Tongue (tissue), 2 donors: ENCODE measurements around the gene STOX1. TPM values are rescaled to one million over a fixed set of nuclear protein-coding genes. Genes with fewer than 3 reads are reported as not detected.
A peak's percentile ranks its signal among the peaks of the same experiment; 100 is the strongest.
"Not testable (repeated sequence)": the region's sequence is repeated elsewhere in the genome, so short reads cannot be mapped to it uniquely, and the experiment has no call there.

Source experiments
- DNase-seq: peaks from one replicate; pipeline ENCODE4 v3.0.0-alpha.2; 2015
- total RNA-seq: library from RNA; depleted of rRNA; stranded (reverse); fragments of >200 nt; gene quantifications from one replicate; pipeline ENCODE4 v1.2.3, GENCODE V29; 2014

Gene STOX1
- total RNA-seq, 1 donor from 2014 or later, result 5.0 TPM

DNA sequence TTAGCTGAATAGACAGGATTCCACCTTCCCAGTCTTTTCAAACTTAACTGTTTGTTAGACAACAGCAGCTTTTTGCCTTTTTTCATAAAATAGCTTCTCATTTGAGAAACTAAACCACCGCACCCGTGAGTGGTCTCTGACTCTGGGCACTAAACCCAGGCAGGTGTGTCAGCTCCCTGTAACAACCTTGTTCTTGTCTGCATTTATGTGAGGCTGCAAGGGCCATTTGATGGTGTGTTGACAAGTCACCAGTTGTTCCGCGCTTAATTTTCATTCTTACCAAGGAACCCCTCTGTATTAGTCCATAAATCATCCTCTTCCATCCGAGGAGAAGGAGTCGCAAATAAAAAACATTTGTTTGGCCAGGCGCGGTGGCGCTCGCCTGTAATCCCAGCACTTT, 1.5 kb downstream of the STOX1 start:
- no peak for DNase-seq

DNA sequence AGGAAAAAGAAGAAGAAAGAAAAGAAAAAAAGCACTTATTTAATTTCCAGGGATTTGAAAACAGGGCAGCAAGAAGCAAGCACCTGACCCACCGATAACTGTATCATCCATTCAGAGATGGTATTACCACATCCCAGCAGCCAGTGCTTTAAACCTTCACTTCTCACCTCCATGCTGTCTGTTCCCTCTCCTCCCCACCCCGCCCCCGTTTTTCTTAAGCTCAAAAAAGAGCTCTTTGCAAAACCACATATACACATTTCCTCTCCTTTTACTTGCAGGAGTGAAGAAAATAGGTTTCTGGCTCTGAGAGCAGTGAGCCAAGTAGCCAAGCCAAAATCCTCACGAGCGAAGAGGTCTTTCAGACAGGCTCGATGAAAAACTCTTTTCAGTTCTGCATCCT, 2.2 kb downstream of the STOX1 start:
- no peak for DNase-seq

DNA sequence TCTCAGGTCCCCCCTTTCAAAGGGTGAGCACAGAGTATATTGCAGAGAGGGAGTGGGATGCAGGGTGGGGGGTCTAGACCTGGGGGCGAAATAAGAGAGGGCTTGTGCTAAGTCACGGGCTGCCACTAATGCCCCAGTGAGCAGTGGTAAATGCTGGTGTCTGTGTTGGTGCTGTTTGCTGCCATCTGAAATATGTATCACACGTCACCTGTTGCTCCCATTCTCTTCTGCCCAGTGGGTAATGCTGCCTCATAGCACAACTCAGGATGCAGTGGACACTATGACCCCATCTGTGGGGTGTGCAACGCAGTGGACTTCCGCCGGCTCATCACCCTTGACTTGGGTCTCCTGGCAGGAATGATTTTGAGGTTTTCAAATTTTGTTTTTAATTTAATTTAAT, 2.6 kb downstream of the STOX1 start:
- DNase-seq, result no peak

DNA sequence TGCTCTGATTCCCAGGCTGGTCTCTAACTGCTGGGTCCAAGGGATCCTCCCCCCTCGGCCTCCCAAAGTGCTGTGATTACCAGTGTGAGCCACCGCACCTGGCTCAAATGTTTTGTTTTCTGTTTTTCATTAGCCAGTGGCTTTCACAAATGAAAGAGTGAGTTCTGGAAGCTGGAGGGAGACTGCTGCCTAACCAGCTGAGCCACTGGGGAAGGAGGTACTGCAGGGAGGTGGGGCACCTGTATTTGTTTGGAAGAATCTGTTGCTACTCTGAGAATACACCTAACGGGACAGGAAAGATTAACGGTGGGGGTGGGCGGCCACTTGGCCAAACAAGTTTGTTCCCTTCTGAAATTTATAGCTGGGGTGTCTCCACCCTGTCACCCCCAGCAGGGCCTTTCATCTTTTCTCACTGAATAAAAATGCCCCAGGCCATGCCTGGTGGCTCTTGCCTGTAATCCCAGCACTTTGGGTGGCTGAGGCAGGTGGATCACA, 4.7 kb downstream of the STOX1 start:
- DNase-seq, result no peak

DNA sequence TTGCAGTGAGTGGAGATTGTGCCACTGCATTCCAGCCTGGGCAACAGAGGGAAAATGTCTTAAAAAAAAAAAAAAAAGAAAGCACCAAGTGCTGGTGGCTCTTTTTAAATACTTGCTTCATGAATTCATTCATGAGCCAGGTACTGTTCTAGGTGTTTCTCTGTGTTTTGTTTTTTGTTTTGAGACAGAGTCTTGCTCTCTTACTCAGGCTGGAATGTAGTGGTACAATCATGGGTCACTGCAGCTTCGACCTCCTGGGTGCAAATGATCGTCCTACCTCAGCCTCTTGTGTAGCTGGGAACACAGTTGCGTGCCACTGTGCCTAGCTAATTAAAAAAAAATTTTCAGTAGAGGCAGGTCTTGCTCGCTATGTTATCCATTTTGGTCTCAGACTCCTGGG, 5.3 kb downstream of the STOX1 start:
- no peak for DNase-seq

DNA sequence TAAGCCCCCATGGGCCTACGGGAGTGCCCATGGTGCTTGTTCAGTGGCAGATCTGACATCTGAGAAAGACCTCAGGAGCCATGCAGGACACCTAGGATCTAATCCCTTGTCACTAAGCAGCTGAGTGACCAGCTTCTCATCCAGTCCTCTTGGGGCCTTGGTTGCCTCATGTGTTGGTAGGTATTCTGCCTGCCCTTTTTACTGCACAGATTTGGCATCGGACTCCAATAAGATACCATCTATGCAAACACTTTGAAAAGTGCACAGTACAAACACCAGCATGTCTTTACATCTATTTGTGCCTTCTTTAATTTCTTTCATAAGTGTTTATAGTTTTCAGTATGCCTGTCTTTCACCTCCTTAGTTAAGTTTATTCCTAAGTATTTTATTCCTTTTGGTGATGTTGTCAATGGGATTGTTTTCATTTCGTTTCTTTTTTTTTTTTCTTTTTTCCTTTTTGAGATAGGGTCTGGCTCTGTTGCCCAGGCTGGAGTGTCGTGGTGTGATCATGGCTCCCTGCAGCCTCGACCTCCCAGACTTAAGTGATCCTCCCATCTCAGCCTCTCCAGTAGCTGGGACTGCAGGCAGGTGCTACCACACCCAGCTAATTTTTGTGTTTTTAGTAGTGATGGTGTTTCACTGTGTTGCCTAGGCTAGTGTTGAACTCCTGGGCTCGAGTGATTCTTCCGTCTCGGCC, 10.4 kb downstream of the STOX1 start:
- DNase-seq, result no peak

DNA sequence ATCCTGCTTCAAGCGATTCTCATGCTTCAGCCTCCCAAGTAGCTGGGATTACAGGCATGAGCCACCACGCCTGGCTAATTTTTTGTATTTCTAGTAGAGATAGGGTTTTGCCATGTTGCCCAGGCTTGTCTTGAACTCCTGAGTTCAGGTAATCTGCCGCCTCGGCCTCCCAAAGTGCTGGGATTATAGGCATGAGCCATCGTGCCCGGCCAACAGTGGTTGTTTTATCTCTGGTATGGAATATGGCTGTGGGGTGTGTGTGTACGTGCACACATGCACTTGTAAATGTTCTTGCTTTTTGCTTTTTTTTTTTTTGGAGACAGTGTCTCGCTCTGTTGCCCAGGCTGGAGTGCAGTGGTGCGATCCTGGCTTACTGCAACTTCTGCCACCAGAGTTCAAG, 13.3 kb downstream of the STOX1 start:
- DNase-seq, result not testable (repeated sequence)

DNA sequence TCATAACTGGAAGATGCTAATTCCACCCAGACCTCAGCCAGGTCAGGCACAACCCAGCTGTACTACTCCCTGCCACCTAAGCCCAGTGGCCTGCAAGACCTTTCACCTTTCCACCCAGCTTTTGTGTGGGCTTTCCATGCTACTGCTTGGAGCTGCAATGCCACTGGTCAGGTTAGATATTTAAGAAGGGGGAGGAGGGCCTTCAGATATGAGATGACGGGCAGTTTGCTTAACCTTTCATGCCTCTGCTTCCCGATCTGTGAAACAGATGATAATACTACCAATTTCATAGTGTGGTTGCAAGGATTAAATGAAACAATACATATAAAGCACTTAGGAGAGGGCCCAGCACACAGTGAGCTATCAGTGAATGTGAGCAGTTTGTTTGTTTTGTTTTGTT, 20.9 kb downstream of the STOX1 start:
- DNase-seq, result no peak

DNA sequence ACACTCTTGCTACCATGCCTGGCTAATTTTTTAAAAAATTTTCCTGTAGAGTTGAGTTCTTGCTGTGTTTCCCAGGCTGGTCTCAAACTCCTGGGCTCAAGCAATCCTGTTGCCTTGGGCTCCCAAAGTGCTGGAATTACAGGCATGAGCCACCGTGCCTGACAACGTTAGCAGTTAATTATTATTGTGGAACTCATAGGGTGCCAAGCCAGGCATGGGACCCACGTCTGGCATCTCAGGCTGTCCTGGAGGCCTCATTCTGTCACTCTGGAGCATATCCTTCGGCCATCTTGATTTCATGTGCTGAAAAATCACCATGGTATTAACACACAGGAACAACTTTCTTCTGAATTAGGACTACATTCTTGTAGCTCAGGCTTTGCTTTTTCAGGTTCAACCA, 21.5 kb downstream of the STOX1 start:
- DNase-seq, result no peak

DNA sequence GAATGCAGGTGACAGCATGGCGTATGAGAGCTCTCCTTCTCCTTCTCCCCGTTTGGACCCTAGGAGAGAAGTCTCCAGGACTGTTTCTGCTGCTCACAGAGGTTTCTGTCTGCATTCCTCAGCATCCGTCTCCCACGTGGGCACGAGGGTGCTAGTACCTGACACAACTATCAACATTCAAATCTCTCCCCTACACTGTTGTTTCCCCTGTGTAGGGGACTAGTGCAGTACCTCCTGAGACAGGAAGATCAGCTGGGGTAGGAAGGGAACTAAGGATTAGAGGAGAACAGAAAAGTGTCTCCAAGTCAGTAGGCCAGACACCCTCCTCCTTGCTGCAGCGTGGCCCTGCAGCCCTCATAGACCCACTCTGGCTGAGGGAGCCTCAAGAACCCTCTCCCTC, 29.0 kb downstream of the STOX1 start:
- DNase-seq, result no peak

DNA sequence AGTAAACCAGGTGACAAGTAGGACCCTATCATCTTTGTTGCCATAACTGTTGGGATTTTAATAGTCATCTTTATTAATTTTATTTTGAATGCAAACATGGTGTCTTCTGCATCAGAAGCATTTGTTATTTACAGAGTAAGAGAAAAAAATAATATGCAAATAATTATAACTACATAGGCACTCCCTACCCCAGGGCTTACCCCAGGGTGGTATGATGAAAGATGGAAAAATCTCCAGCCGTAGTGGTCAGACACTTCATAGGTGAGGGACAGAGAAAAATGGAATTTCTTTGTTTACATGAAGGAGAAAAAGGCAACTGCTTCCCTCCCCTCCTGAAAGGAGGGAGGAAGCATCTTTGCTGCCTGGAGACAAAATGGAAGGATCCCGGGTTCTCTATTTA, 29.7 kb downstream of the STOX1 start:
- DNase-seq, result no peak

DNA sequence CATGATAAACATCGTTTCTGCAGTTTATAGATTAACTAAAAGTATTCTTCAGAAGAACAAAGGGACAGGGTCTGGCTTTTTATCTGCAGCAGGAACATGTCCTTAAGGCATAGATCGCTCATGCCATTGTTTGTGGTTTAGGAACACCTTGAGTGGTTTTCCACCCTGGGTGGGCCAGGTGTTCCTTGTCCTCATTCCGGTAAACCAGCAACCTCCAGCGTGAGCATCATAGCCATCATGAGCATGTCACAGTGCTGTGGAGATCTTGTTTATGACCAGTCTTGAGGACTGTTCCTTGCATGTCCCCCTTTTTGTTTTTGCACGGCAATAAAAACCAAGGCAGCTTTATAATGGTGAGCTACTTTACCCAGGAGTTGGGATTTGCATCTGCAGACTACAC, 33.9 kb downstream of the STOX1 start:
- no peak for DNase-seq

DNA sequence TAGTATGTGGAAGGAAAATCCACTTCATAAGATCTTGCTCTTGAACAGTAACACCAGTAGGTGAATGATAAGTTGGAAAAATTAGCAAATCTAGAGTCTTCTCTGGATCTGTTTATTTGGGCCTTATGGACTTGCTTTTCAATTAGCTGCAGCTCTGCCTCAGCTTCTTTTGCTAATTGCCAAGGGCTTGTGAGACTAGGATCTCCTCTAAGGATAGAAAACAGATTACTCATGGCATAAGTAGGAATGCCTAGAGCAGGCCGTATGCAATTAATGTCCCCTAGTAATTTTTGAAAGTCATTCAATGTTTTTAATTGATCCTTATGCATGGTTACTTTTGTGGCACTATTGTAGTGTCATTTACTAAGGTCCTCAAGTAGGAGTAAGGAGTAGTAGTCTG, 37.3 kb downstream of the STOX1 start:
- no peak for DNase-seq

DNA sequence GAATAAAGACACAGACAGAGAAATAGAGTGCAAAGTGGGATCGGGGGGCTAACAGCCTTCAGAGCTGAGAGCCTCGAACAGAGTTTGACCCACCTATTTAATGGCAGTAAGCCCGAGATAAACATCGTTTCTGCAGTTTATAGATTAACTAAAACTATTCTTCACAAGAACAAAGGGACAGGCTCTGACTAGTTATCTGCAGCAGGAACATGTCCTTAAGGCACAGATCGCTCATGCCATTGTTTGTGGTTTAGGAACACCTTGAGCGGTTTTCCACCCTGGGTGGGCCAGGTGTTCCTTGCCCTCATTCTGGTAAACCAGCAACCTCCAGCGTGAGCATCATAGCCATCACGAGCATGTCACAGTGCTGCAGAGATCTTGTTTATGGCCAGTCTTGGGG, 40.8 kb downstream of the STOX1 start:
- not testable (repeated sequence) for DNase-seq

DNA sequence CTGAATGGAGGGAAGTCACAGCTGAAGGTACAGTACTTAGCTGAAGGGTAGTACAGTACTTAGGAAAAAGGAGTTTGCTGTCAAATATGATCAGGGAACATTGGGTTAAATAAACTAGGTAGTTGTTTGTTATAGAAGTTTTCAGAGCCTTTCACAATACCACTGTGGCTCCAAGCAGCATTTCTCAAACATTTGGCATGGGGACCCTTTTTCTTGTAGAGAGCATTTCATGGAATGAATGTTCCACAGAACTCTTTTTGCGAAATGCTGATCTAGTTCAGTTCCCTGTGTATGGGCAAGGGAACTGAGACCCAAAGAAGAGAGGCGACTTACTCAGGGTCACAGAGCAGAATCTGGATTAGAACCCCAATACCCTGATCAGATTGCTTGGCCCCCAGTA, 42.3 kb downstream of the STOX1 start:
- no peak for DNase-seq

DNA sequence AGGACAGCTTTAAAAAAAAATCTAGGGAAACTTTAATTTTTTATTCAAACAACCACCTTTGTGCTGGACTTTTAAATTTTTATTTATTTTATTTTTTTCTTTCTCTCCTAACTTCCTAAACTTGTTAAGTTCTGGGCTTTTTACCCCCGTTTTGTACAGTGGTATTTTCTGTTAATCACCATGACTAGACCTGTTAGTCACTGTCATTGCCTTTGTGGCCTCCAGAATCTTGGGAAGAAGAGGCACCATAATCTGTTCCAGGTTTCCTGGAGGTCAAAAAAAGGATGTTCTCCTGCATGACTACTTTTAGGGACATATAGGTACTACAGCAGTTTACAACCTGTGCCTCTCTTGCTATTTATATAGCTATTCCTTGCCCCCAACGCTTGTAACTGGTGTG, 42.7 kb downstream of the STOX1 start:
- DNase-seq, result no peak

DNA sequence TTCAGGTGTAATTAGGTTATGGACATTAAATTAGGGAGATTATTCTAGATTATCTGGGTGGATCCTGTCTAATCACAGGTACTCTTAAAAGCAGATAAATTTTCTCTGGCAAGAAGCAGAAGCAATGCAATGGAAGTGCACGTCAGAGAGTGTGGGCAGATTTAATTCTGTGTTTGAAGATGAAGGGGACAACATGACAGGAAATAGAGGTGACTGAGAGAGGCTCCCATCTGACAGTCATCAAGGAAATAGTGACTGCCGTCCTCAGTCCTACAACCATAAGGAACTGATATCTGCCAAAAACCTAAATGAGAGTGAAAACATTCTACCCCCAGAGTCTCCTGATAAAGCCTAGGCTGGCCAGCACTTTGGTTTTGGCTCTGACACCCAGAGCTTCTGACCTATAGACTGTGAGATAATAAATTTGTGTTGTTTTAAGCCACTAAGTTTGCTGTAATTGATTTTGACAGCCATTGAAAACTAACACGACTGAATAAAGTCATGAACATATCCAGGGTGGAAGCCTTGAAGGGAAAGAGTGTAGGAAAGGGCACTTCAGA, 43.3 kb downstream of the STOX1 start:
- no peak for DNase-seq

DNA sequence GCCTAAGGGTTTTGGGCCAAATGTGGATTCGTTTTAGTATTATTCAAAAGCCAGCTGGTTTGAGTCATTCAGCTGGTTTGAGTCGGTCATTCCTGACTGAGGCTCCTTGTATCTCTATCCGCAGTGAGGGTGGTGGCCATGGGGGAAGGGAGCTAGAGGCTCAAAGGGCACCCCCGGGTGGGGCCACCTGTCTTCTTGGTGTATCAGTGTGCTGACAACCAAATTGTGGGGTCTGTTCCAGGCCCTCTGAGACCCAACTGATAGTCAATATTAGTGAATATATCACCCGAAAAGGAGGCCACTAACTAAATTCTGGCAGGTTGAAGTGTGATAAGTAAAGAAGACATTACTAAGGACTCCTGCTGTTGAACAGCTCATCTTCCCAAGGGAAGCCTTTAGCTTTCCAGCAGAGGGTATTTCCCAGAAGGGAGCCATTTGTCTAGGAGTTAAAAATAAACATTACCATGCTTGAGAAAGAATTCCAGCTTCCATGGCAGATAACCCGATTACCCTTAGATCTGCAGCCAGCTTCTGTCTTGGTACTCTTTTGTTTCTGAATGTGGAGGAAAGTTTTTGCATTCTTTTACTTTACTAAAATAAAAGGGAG, 43.9 kb downstream of the STOX1 start:
- DNase-seq, result peak; percentile 84

DNA sequence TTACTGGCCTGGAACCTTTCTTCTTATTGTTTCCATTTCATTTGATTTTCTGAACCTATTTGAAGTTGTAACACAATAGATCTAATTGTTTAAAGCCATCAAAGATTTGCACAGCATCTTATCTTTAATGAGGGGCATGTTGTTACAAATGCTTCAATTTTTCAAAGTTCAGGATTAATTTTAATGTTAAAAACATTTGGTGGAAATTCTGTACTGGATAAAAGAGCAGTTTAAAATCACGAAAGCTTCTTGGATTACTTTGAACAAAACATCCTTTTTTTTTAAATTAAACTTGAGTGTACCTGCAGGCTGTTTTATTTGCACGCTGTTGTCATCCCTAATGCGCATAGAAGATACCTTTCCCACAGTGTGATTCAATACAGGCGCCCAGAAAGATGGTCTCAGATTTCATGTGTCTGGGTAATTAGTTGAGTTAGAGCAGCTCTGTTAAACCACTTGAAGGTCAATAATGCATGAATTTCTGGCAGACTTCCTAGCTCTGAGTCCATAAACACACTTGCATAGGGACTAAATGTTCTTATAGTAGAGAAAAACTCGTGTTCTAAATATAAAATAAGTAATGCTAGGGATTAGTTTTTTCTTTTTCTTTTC, 44.5 kb downstream of the STOX1 start:
- DNase-seq, result peak; percentile 98

DNA sequence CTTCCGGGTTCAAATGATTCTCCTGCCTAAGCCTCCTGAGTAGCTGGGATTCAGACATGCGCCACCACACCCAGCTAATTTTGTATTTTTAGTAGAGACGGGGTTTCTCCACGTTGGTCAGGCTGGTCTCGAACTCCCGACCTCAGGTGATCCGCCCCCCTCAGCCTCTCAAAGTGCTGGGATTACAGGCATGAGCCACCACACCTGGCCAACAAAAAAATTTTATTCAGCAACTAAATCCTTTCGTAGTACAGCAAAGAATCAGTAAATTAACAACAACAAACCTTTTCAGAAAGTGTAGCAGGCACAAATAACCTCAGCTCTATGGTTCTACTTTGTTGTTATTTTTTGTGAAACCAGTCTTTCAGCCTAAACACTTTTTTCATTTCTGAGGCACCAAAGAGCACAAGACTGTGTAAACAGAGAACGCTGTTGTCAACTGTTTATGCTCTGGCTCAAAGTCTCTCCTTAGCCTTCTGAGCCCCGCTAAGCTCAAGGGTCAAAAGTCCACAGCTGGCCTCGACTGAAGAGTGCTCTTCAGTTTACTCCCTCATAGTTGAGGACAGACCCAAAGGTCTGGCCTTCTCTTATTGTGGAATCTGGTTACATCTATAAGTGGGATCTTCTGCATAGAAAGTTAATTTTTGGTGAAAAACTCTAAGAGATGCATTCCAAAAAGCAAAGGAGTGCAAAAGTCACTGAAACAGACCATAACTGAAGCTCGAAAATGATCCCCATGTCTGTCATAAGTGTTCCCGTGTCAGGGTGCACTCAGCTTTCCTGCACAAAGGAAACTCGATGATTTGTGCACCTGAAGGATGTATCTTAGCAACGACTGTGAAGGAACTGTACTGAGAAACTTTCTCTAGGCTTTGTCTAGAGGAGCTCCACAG, 49.2 kb downstream of the STOX1 start:
- peak; percentile 72 for DNase-seq

DNA sequence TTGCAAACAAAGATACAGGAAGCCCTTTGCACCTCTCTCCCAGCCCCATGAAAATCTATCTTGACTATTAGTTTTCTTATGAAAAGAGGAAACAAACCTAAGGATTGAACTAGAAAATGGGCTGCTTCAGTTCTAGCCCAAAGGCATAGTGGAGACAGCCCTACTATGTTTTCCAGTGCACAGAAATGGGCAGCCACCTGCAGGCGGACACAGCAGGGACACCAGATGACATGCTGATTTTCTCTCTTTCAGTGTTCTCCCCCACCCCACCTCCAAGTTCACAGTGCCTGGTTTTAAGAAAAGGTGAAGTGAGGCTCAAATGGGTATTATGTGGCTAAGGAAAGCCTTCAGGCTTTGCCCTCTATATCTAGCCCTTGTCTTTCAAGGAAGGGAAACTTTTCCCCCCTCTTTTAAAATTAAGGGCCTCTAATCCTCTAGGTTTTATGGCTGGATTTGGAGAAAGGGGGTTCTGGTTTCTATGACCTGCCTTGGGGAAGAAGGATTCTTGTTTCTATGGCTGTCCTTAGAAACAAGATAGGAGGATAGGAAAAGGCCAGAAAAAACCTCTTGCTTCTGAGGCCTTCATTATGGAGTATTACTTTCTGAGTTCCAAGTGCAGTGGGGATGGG, 50.3 kb downstream of the STOX1 start:
- no peak for DNase-seq

DNA sequence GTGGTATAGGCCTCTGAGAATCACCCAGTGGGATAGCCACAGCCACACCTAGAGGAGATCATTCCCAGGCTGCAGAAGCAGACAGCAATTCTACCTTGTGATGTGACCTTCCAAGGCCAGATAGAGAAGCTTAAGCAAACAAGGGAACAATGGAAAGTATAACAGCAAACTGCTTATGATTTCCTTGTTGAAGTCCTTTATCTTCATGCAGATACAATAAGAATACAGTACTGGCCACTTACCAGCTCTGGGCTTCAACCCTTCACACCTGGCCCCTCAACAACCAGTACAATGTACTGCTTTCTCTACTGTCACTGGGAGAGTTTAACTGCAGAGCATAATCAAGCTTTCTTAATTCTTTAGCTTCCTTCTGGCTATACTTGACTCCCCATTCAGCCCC, 51.2 kb downstream of the STOX1 start:
- no peak for DNase-seq
